MCF 10A (cell line): ENCODE data around the gene TP53AIP1. TPM values are rescaled to one million over a fixed set of nuclear protein-coding genes. Genes with fewer than 3 reads are reported as not detected.

Experiments
- BruUV-seq: library from RNA; stranded (reverse); fragments of 400-500 nt; replicated peaks from 2 replicates; lab custom pipeline; 2021; lab: Mats Ljungman, UMichigan
- CTCF ChIA-PET: fragments of 300-600 bp; sonication (Branson Sonifier 250); formaldehyde crosslinking; extraction: SDS; loops from one replicate; lab custom pipeline; 2021; ENCODE audit warnings: antibody characterized with exemption, inconsistent platforms; lab: Yijun Ruan, JAX
- POLR2A ChIA-PET: fragments of 300-600, 350-650 bp; sonication (Branson Sonifier 250); formaldehyde crosslinking; extraction: SDS; loops from one replicate; lab custom pipeline; 2020; ENCODE audit warnings: antibody characterized with exemption, inconsistent platforms; lab: Yijun Ruan, JAX
- DNase-seq: peaks from one replicate; pipeline ENCODE4 v3.0.0-alpha.2; 2018; ENCODE audit not compliant: unreplicated experiment
- H3K27ac Mint-ChIP-seq: one replicate; pipeline ENCODE4 v1.8.0; 2022; ENCODE audit warnings: mild to moderate bottlenecking, low read depth, mixed read lengths; ENCODE audit not compliant: unreplicated experiment
- H3K27me3 Mint-ChIP-seq: one replicate; pipeline ENCODE4 v1.8.0; 2022; ENCODE audit warnings: mixed read lengths; ENCODE audit not compliant: insufficient read depth, unreplicated experiment
- H3K36me3 Mint-ChIP-seq: one replicate; pipeline ENCODE4 v1.8.0; 2022; ENCODE audit warnings: mild to moderate bottlenecking, moderate library complexity, mixed read lengths; ENCODE audit not compliant: insufficient read depth, unreplicated experiment
- H3K4me1 Mint-ChIP-seq: one replicate; pipeline ENCODE4 v1.8.0; 2022; ENCODE audit warnings: mixed read lengths; ENCODE audit not compliant: insufficient read depth, unreplicated experiment
- H3K4me3 Mint-ChIP-seq: one replicate; pipeline ENCODE4 v1.8.0; 2022; ENCODE audit warnings: mild to moderate bottlenecking, moderate library complexity, mixed read lengths; ENCODE audit not compliant: unreplicated experiment
- H3K9me3 Mint-ChIP-seq: one replicate; pipeline ENCODE4 v1.8.0; 2022; ENCODE audit warnings: mixed read lengths; ENCODE audit not compliant: unreplicated experiment
- intact Hi-C: fragments of 100-400 bp; cut with micrococcal nuclease; formaldehyde crosslinking; loops from 2 replicates; pipeline ENCODE4 v1.14.1; 2022
- total RNA-seq: library from RNA; stranded (reverse); gene quantifications from 2 replicates; pipeline ENCODE4 v1.2.3, GENCODE V29; 2022
- TF ChIP-seq, protein P1 (sequence below): fragments of 200-600 bp; IDR thresholded peaks from one replicate; pipeline ENCODE4 v1.8.0; 2022; ENCODE audit warnings: antibody characterized with exemption, mild to moderate bottlenecking; ENCODE audit not compliant: unreplicated experiment

Gene TP53AIP1
- total RNA-seq, 1 experiment from 2014 or later = 4.5 TPM

GRCh38 chr11:128962896-128963295 is 20.2 kb upstream of the TP53AIP1 start:
- ChIA-PET POLR2A (no interaction called here), CTCF (interaction anchor here (0.7 to 26.7 kb wide), 4 partner anchors 64 to 166 kb away, joined by 3 to 598 read pairs (median 6); partner anchors contain the start of gene KCNJ5)
- TF ChIP-seq, protein P1, sequence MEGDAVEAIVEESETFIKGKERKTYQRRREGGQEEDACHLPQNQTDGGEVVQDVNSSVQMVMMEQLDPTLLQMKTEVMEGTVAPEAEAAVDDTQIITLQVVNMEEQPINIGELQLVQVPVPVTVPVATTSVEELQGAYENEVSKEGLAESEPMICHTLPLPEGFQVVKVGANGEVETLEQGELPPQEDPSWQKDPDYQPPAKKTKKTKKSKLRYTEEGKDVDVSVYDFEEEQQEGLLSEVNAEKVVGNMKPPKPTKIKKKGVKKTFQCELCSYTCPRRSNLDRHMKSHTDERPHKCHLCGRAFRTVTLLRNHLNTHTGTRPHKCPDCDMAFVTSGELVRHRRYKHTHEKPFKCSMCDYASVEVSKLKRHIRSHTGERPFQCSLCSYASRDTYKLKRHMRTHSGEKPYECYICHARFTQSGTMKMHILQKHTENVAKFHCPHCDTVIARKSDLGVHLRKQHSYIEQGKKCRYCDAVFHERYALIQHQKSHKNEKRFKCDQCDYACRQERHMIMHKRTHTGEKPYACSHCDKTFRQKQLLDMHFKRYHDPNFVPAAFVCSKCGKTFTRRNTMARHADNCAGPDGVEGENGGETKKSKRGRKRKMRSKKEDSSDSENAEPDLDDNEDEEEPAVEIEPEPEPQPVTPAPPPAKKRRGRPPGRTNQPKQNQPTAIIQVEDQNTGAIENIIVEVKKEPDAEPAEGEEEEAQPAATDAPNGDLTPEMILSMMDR = no peak
- no peaks in the 10 kb centered on the region for H3K27me3 Mint-ChIP-seq
- no peak overlapping the region for H3K4me3 Mint-ChIP-seq
- H3K4me1 Mint-ChIP-seq = no peaks in the 10 kb centered on the region
- no peaks in the 10 kb centered on the region for H3K9me3 Mint-ChIP-seq
- no peak for DNase-seq
- no TSS peak for BruUV-seq
- H3K27ac Mint-ChIP-seq = no peak overlapping the region
- intact Hi-C loops = no loop called here
- H3K36me3 Mint-ChIP-seq = peaks cover 9% of the 10 kb centered on the region

GRCh38 chr11:128961645-128962044 is 19.0 kb upstream of the TP53AIP1 start:
- Mint-ChIP-seq H3K4me3 (no peak overlapping the region), H3K36me3 (peaks cover 9% of the 10 kb centered on the region), H3K4me1 (peaks cover 2% of the 10 kb centered on the region), H3K9me3 (no peaks in the 10 kb centered on the region), H3K27me3 (no peaks in the 10 kb centered on the region), H3K27ac (no peak overlapping the region)
- DNase-seq = no peak
- TF ChIP-seq, protein P1 = no peak
- CTCF ChIA-PET = interaction anchor here (2.5 to 26.7 kb wide), 2 partner anchors 72 to 80 kb away, joined by 7 to 598 read pairs; partner anchors contain the start of gene KCNJ5
- intact Hi-C loops = no loop called here
- no TSS peak for BruUV-seq
- POLR2A ChIA-PET = interaction anchor here (1.0 kb wide), 1 partner anchor 87 kb away, joined by 3 read pairs; no protein-coding TSS in a partner anchor

- H3K27ac Mint-ChIP-seq = no peak overlapping the region
- no peaks in the 10 kb centered on the region for H3K36me3 Mint-ChIP-seq
- ChIA-PET POLR2A (interaction anchor here (0.7 to 2.3 kb wide), 4 partner anchors 30 to 72 kb away, joined by 3 to 18 read pairs (median 6); no protein-coding TSS in a partner anchor), CTCF (interaction anchor here (0.6 to 26.7 kb wide), 36 partner anchors 10 to 799 kb away, joined by 3 to 598 read pairs (median 4); partner anchors contain the start of genes KCNJ5 and TP53AIP1)
- no peak for DNase-seq
- intact Hi-C loops = loop anchor here (5.0 kb wide), 3 partner anchors 305 to 930 kb away; no protein-coding TSS in a partner anchor
- no peaks in the 10 kb centered on the region for H3K27me3 Mint-ChIP-seq
- TF ChIP-seq, protein P1 = no peak
- BruUV-seq = no TSS peak
- peaks cover 7% of the 10 kb centered on the region for H3K4me1 Mint-ChIP-seq
- H3K9me3 Mint-ChIP-seq = no peaks in the 10 kb centered on the region
- H3K4me3 Mint-ChIP-seq = no peak overlapping the region
Observed at GRCh38 chr11:128957202-128957482, 14.5 kb upstream of the TP53AIP1 start.

- Mint-ChIP-seq H3K27me3 (no peaks in the 10 kb centered on the region), H3K4me3 (no peak overlapping the region), H3K4me1 (peaks cover 7% of the 10 kb centered on the region), H3K36me3 (no peaks in the 10 kb centered on the region), H3K27ac (no peak overlapping the region), H3K9me3 (no peaks in the 10 kb centered on the region)
- DNase-seq = peak; percentile 81
- intact Hi-C loops = loop anchor here (1.0 to 5.0 kb wide), 6 partner anchors 48 to 929 kb away; no protein-coding TSS in a partner anchor
- no TSS peak for BruUV-seq
- TF ChIP-seq, protein P1 = peak; percentile 73
- CTCF ChIA-PET = interaction anchor here (0.6 to 26.7 kb wide), 42 partner anchors 10 to 799 kb away, joined by 3 to 598 read pairs (median 4); partner anchors contain the start of genes KCNJ5 and TP53AIP1
- POLR2A ChIA-PET = interaction anchor here (0.6 to 2.3 kb wide), 6 partner anchors 50 to 983 kb away, joined by 3 to 18 read pairs (median 4); no protein-coding TSS in a partner anchor
Observed at GRCh38 chr11:128956401-128957201, 13.9 kb upstream of the TP53AIP1 start.
